HG02943 (cell line): ENCODE results near the gene MICALL1.
"Not testable (repeated sequence)": the region's sequence is repeated elsewhere in the genome, so short reads cannot be mapped to it uniquely, and the experiment has no call there.

ENCODE experiments used
- ATAC-seq: cut with Tn5 transposase; IDR thresholded peaks from one replicate; pipeline ENCODE4 v1.9.1; 2021; ENCODE audit warnings: mild to moderate bottlenecking, low read depth, moderate library complexity; ENCODE audit not compliant: unreplicated experiment

Gene MICALL1

DNA sequence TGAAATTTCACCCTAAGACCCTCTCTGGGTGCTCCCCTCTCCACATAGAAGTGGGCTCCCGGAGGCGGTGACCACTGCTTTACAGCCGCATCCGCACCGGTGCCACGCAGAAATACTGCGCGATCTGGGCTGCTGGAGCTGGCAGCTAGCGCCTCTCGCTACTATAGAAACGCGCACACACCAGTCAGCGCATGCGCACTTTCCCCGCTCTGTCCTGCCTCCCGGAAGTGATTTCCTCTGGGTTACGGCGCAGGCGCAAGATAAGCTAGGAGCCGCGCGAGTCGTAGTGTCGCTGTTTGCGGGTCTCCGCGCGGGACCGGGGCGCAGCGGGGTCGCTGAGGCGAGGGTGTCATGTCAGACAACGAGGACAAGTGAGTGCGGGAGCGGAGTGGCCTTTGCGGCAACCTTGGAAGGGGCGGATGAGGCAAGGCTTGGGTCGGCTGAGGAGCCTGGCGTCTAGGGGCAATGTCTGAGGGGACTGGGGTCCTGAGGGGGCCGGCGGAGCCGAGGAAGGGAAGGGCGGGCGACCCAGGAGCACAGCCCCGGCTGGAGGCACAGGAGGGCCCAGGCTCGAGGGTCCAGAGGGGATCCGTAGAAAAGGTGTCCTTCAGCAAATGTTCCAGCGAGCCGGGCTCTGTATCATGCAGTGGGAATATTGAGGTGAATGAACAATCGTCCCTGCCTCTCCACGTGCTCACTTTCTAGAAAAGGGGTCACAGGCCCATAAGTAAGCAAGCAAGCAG is 47.5 kb downstream of the MICALL1 start, which contains the start of the genes C22orf23 and POLR2F:
Gene C22orf23 (minus strand): TSS at position 165 of the 743 bp plus-strand sequence. CDS start 452 bp downstream, outside the sequence.
Gene POLR2F (plus strand): TSS at position 263 of the 743 bp plus-strand sequence. CDS start 89 bp downstream, at position 352.
- ATAC-seq: peak; percentile 75

DNA sequence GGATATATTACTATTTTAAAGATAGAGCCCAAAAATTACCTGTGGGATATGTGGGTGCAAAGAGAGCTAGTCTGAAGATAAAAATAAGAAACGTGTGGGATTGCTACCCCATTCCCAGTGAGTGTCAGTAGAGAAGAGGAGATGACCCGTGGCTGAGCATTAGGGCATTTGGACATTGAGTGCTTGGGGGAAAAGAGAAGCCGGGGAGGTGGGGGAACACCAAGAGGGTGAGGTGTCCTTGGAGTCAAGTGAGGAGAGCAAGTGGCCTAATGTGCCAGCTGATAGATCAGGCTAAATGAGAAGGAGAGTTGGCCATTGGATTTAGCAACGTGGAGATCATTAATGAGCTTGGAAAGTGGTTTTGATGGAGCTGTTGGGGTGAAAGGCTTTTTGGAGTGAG is 48.6 kb downstream of the MICALL1 start:
- no peak for ATAC-seq

DNA sequence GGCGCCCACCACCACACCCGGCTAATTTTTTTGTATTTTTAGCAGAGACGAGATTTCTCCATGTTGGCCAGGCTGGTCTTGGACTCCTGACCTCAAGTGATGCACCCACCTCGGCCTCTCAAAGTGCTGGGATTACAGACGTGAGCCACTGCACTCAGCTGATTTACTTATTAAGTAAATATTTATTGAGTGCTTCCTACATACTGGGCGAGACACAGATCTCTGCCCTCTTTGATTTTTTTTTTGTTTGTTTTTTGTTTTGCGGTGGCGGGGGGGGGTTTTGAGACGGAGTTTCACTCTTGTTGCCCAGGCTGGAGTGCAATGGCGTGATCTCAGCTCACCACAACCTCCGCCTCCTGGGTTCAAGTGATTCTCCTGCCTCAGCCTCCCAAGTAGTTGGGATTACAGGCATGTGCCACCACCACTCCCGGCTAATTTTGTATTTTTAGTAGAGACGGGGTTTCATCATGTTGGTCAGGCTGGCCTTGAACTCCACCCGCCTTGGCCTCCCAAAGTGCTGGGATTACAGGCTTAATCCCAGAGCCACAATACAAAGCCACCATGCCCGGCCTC is 49.8 kb downstream of the MICALL1 start:
- ATAC-seq: not testable (repeated sequence)

DNA sequence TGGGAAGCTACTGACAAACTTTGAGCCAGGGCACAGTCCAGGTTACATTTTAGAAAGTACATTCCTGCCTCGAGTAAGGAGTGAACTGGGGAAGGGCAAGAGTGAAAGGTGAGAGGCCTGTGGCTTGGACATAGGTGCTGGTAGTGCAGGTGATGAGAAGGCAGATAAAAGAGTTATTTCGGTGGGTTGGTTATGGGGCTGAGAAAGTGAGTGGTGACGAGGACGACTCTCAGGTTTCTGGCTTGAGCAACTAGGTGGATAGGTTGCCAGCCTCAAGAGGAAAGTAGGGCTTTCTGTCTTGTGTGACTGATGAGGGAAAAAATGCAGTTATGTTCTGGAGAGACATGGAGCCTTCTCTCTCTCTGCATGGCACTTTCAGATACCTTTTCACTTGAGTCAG is 51.1 kb downstream of the MICALL1 start:
- no peak for ATAC-seq

DNA sequence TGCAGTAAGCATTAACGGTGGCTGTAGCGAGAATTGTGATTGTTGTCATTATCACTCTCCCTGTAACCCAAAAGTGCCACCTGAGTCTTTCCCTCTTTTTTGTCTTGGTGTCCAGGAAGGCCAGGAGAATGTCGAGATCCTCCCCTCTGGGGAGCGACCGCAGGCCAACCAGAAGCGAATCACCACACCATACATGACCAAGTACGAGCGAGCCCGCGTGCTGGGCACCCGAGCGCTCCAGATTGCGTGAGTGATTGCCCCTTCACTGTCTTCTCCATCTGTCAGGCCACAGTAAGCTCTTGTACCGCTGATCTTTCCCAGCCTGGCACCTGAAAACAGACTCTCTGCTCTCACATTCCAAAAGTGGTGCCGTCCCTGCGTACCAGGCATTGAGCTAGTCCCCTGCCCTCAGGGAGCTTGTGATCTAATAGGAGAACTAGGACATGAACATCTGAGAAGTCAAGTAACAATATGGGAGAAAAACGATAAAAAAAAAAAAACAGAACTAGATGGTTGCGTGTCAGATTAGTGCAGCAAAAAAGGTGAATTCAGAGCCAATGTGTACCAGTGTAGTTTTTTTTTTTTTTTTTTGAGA is 53.2 kb downstream of the MICALL1 start:
- no peak for ATAC-seq

DNA sequence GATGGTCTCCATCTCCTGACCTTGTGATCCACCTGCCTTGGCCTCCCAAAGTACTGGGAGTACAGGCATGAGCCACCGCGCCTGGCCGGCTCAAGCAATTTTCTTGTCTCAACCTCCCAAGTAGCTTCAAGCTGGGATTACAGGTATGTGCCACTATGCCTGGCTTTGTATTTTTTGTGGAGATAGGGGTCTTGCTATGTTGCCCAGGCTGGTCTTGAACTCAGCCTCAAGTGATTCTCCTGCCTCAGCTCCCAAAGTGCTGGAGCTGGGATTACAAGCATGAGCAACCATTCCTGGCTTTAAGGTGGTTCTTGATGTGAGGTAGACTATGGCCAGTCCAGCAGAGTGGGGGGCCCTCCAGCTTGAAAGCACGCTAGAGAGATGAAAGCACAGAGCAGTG is 55.0 kb downstream of the MICALL1 start:
- no peak for ATAC-seq

DNA sequence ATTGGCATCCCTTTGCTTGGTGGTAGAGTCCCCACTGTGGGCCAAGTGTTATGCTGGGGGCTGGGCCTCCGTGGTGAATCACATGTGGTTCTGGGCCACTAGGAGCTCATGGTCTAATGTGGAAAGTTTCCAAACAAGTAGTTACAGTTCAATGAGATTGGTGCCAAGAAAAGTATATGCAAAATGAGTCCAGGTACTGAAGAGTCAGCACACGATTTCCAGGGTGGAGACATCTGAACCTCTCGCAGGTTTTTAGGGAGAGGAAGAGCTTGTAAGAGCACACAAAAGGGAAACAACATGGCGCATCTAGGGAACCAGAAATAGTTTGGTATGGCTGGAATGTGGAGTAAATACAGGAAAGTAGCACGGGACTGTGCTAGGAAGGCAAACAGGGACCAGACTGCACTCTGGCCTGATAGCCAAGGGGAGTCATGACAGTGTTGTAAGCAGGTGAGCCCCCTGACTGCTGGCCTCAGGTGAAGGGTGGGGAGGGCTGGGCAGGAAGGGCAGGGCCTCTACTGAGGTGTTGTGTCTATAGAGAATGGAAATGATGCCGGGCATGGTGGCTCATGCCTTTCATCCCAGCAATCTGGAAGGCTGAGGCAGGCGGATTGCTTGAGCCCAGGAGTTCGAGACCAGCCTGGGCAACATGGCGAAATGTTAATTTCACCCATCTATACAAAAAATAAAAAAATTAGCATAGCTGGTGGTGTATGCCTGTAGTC is 60.0 kb downstream of the MICALL1 start:
- no peak for ATAC-seq

DNA sequence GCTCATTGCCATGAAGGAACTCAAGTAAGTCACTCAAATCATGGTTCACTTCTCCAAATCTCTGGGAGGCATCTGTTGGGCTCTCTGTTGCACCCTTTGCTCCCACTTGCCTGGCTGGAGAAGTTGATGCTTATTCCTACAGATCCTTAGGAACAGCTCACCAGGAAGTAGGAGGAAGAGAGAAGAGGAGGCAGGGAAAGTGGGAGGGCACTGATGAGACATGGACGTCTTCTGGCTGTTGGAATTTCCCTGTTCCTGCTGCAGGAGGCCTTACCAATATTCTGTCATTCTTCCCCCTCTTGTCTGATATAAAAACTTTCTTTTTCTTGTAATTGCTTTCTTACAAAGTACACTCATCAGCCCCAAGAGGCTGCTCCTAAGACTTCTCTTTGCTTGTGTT is 61.0 kb downstream of the MICALL1 start:
- ATAC-seq: no peak

DNA sequence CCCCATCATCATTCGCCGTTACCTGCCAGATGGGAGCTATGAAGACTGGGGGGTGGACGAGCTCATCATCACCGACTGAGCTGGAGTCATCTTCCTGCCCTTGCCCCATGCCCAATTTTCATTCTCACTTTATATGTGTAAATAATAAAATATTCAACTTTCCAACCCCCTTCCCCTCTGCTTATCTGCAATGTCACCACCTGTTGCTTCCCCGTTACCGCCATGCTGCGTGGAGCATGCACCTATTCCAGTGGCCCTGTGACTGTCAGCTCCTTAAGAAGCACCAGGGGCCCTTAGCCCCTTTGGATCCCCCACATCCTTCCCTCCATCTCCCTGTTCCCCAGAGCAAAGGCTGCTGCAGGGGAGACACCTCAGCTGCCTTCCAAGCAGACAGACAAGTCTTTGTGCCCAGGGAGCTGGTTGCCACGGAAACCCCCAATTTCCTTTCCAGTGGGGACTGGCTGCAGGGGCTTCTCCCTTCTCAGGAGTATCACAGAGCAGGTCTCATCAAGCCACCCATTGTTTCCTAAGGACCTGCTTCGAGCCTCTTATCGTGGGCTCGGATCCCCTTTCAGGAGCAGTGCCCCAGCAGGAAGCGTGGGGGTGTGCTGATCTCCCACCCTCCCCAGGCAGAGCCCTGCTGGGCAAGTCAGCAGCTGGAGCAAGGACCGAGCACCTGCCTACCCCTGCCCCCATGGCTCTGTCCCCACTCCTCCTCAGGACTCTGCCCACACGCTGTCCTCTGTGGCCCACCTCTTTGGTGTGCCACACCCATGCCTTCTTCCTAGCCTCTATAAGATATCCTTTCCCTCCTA is 61.7 kb downstream of the MICALL1 start:
- no peak for ATAC-seq

DNA sequence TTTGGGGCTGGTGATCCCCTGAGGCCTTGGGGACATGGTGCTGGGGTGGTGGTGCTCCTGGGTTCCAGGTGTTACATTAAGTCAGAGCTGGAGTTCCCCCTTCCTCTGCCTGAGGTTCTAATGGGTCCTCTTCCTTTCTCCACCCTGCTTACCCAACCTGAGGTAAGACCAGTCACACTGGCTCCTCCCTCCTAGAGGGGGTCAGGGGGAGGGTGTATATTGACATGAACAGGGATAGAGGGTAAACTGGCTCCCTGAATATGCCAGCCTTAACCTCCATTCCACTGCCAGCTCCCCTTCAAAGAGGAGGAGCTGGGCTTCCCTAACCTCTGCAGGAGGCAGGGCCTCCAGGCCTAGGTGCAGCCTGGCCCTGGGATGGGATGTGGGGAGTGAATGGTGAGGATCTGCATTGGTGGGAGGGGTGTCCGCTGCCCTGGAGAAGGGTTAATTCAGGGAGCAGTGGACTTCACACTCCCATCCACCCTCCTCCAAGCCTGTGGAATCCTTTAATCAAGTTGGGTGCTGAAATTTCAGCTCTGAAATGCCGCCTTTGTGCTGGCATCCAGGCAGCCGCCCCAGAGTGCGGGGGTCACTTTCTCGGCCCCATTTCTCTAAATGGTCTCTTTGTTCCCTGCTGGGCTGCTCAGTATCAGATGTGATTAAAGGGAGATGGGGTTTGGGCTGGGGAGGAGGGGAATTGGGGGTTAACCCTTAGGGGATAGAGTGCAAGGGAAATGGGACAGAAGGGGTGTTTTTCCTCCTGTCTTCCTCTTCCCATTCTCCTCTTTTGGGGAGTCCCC is 62.6 kb downstream of the MICALL1 start:
- no peak for ATAC-seq

DNA sequence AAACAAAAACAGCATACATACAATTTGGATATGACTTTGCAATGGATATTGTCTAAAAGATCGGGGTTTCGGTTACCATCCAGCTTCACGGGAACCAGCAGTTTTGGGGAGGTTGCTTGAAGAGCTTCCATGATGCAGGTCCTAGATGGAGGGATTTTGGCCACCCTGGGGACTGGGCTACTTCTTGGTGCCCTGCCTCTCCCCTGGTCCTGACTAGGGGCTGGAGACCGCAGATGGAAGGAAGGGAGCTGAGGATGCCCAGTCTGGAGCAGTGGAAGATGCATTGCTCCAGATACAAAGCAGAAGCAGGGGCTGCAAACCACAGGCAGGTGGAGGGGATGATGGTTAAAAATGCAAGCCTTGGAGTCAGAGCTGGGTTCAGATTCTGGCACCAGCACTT is 64.8 kb downstream of the MICALL1 start:
- no peak for ATAC-seq

DNA sequence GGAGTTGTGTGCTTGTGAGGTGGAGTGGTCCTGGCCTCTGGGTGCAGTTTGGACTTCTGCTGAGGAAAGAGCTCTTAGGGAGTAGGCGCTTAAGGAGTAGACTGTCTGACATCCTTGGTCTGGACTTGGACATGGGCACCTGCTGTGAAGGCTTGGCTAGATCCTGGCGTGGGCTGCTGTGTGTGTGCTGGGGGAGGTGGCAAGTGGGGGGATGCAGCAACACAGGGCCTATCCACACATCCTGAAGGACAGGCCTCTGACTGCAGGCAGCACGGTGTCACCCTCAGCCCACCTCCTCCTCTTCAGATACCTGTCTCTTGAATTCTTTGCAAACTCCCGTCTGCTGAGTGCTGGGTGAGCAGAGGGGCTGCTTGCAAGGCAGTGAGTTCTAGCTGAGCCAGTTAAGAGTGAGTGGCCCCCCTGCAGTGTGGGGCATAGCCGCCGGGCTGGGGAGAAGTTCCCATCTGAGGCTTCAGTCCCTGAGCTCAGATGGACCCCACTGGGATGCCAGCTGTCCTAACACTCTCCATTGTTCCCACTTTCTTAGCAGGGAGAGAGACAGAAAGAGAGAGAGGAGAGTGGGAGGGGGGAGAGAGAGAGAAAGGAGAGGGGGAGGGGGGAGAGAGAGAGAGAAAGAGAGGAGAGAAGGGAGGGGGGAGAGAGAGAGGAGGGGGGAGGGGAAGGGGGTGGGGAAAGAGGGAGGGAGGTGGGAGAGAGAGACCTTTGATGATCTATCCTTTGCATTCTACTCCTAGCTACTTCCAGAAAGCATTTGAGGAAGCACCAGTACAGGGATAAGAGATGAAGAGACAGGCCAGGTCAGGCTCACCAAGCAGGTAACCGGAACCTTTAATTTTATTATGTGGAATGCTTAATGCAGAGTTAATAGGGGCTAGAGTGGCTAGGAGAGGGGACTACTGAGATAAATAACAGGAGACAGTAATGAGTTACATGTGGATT is 65.7 kb downstream of the MICALL1 start:
- ATAC-seq: no peak

DNA sequence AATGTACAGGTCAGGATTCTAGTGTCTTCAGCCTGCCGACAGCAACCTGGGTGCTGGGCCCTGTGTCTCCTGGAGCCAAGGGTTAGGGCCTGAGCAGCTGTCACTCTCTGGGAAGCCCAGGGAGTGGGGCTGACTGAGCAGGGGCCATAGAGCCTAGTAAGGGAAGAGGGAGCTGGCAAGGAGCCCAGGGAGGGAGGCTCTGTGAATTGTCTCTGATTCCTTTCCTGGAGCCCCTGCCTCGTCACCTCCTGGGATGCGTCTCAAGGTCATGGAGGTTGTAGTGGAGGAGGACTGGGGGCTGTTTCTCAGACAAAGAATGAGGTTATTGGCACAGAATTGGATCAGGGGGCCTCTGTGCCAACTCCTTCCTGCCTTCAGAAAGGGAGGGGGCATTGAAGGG is 66.4 kb downstream of the MICALL1 start:
- no peak for ATAC-seq

DNA sequence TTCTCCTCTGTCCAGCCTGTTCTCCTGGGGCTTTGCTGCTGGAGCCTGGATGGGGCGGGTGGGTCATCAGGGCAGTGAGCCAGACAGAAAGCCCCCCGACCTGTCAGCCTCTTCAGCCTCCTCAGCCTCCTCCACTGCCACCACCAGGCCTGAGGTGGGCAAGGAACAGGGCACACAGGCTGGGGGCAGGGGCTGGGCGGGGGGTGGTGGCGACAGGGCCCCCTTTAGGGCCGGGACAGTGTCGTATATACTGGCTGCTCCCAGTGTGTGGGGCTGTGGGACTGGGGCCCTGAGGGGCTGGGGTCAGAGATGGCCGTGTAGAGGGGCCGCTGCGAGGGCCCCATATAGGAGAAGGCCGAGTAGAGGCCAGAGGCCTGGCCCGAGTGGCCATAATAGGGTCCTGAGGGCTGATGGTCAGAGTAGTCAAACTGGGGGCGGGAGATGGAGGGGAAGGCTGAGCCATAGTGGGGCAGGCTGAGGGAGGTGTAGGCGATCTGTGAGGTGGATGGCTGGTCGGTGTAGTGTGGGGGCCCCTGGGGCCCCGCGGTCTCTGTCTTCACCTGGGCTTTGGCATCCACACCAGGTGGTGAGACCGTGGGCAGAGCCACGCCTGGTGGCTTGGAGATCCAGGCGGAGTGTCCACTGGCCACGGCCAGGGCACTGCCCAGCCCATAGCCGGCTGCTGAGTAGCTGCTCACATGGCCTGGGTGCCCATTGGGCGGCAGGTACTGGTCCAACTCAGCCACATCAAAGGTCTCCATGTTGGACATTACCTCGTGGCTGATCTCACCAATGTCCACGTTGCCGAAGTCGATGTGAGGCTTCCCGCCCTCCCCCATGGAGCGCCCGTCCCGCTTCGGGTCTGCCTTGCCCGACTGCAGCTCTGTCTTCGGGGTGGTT is 67.4 kb downstream of the MICALL1 start:
- ATAC-seq: no peak

DNA sequence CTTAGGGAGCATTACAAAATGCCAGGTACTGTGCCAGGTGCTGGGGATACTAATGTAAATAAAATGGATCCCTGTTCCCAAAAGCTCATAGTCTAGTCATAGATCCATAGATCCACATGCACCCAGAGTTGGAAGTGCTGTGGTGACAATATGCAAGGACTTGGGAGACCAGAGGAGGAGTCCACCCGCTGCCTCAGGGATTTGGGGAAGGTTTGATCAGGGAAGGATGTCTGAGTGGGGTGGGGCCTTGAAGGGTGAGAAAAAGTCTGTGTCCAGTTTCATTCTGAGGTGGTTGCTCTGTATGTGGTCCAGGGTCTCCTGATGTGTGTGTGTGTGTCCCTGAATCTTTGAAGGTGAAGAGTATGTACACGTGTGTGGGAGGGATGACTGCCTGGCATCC is 69.1 kb downstream of the MICALL1 start:
- no peak for ATAC-seq

DNA sequence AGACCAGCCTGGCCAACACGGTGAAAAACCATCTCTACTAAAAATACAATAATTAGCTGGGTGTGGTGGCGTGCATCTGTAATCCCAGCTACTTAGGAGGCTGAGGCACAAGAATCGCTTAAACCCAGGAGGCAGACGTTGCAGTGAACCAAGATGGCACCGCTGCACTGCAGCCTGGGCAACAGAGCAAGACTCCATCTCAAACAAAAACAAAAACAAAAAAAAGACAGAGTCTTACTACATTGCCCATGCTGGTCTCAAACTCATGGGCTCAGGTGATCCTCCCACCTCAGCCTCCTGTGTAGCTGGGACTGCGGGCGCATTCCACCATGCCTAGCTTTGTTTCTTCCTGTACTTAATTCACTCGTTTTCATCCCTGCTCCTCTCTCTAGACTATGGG is 69.9 kb downstream of the MICALL1 start:
- not testable (repeated sequence) for ATAC-seq

DNA sequence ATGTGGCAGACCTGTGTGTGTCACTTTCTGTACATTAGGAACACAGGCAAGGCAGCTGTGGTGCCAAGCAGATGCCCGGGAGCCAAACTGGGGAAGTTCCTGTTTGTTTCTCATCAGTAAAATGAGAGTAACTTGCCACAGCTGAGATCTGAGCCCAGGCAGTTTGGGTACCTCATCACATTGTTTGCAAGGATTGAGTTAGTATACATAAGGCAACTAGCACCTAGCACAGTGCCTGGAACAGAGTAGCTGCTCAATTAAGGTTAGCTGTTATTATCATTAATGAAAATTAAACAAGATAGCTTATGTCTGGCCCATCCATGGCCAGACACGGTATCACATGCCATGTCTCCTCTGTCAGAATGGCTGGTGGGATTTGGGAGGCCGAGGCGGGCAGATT is 70.5 kb downstream of the MICALL1 start:
- ATAC-seq: no peak
